HG02852 (cell line): Measurements from ENCODE around the gene S100A10.
A peak's percentile ranks its signal among the peaks of the same experiment; 100 is the strongest.

Experiments used
- ATAC-seq: cut with Tn5 transposase; IDR thresholded peaks from one replicate; pipeline ENCODE4 v1.9.1; 2021; ENCODE audit warnings: mild to moderate bottlenecking, moderate library complexity; ENCODE audit not compliant: unreplicated experiment

Gene S100A10

GRCh38 chr1:151988405-151988923 lies 5.2 kb downstream of the S100A10 start:
- ATAC-seq, result no peak

DNA sequence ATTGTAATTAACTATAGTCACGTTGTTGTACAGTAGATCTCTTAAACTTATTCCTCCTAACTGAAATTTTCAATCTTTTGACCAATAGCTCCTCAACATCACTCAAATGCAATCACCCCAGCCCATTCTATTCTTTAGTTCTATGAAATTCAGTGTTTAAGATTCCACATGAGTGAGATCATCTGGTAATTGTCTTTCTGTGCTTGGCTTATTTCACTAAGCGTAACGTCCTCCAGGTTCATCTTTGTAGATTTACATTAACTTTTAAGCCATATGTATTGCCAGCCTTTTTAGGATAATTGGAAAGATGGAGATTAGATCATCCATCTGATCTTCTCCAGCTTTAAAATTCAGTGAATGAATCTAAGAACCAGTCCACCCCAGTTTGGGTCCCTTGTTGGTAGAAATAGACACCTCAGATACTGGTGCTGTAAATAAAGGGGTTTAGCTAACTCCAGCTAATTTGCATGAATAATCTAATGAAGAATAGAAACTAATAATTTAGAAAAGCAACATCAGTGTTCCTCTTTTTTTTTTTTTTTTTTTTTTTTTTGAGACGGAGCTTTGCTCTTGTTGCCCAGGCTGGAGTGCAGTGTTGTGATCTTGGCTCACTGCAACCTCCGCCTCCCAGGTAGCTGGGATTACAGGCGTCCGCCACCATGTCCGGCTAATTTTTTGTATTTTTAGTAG lies 7.0 kb downstream of the S100A10 start:
- no peak for ATAC-seq

- ATAC-seq, result no peak
Measured at GRCh38 chr1:151985768-151986167, 7.9 kb downstream of the S100A10 start.

DNA sequence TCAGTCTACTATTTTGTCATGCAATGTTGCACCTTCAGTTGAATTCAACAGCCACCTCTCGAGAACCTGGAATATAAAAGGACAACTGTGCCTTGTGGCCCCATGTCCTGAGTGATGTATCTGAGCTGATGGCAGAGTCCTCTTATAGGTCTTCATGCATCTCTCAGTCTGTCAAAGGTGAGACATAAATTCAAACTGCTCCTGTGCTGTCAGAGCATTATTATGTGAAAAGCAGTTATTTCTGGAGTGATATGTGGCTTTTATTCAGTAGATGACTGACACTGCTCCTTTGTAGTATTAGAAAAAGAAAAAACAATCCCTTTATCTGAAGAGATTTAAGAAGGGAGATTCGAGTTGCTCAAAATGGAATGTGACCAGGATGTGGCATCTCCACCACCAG lies 8.4 kb downstream of the S100A10 start:
- no peak for ATAC-seq

DNA sequence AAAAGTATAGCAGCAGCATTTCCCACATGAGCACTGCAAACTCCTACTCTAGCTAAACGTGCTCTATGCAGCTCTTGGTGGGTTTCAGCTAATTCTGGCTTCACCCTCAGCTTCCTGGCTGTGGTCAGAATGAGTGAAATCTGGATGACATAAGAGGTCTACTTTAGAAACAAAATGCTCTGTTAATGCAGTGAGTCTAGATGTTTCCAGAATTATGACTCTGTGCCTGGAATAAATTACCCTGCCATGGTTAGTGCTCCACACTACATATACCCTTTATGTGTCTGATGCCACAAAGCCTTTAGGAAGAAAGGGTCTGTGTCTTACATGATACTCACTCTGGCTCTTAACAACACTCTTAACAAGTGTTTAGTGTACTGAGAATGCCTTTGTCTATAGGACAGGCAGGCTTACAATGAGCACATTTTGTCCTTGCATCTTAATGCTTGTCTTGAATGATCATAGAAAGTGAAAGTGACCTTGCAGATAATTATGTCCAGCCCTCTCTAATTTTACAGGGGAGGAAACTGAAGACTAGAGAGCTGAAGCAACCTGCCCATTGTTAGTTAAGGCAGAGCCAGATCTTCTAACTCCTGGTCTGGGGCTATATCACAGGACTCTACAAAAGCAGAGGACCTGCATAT lies 9.2 kb downstream of the S100A10 start:
- peak; percentile 77 for ATAC-seq

DNA sequence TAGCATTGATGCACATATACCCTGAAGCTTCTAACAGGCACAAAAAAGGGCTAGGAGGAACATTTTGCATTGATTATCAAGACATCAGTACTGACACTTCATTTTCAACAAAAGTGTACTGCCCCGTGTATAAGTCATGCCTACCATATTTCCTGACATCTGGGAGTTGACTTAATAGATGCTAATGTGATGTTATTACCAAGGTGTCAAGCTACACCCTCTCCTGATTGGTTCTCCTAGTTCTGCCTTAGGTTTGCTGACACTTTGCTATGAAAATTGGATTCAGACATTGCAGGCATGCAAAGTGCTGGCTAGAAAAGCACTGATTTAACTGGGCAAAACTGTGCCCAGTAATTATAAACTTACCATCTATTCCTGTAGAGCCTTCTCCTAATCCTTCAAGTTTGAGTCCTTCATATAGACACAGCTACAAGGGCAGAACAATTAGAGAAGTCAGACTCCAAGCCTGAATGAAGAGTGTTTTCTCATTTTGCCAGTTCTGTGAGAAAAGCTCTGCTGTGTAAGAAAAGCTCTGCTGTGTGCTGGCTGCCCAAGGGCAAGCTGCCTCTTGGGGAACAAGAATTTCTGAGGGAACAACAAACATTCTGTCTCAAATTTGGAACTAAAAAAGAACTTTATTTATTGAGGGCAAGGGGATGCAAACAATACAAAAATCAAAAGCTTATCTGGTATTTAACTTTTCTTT lies 11.2 kb downstream of the S100A10 start:
- no peak for ATAC-seq

DNA sequence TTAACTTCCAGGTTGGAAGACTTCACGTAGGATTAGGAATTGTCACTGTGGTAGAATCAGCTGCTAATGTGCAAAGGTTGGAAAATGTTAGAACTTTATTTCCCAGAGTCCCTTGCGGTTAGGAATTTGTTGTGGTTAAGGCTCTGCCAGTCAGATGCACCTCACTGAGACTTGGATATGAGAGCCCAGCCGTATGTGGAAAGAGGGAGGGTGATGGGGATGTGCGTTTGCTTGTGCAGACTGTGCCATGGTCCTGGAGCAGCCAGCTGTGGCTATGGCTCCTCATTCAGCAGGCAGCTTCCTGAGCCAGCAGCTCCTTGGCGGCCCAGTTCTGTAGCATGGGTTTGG lies 12.5 kb downstream of the S100A10 start:
- no peak for ATAC-seq

DNA sequence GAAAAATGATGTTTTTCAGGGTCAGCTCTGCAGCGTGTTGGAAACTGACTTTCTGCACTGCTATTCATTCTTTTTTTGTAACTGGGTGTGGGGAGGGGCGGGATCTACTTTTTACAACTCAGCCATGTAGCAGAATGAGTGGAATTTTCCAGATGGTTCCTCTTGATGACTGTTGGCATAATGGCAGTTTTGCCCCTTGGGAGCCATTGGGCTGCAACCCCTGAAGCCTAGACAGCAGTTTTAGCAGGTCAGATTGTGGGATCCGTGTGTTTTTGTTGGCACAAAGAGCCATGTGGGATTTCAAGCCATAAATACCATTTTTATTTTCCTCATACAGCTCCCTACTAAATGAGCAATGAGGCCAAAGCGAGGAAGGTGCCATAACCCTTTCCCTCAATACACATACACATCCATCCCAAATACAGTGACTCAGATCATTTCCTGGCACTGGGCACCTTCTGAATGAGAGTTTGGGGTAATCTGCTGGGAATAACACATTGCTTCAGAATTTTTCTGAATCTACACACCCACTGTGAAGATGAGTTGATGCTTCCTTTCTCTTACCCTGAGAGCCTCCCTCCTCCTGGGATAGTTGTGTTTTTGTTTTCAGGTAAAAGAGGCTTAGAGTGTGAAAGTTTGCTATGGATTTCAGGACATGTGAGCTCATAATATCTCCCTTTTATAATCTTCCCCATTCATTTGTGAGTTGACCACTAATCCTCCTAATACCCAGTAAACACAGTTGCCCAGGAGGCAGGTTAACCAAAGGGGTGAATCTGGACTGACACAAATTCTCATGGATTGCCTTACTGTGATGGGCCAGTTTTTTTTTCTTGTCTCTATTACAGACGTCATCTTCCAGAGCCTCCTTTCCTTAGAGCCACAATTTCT lies 13.1 kb downstream of the S100A10 start:
- no peak for ATAC-seq

GRCh38 chr1:151978922-151979321 lies 14.7 kb downstream of the S100A10 start:
- ATAC-seq, result no peak

DNA sequence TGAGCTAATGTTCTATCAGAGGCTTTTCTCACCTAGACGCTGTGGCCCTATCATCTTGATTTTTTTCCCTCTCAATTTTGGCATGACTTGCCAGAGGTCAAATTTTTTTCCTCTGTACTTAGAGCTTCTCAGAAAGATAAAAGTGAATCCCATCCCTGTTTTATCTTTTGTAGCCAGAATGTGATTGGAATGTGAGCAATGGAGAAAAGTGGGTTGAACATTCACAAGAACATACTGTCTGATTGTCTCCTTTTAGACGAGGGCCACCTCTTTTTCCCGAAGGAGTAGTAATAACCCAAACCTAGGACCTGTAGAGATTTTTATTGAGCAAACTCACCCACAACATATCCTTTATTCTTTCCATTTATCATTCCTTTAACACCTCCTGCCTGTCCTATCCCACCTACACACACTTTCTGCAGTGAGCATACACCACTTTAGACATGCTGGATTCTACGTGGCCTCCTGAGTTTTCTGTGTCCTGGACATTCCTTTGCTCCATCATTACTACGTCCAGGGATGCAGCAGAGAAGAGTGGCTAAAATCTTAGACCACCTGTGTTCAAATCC lies 15.9 kb downstream of the S100A10 start:
- ATAC-seq, result no peak

GRCh38 chr1:151976858-151977257 lies 16.8 kb downstream of the S100A10 start:
- ATAC-seq, result no peak

- no peak for ATAC-seq
Measured at GRCh38 chr1:151976015-151976343, 17.7 kb downstream of the S100A10 start.

DNA sequence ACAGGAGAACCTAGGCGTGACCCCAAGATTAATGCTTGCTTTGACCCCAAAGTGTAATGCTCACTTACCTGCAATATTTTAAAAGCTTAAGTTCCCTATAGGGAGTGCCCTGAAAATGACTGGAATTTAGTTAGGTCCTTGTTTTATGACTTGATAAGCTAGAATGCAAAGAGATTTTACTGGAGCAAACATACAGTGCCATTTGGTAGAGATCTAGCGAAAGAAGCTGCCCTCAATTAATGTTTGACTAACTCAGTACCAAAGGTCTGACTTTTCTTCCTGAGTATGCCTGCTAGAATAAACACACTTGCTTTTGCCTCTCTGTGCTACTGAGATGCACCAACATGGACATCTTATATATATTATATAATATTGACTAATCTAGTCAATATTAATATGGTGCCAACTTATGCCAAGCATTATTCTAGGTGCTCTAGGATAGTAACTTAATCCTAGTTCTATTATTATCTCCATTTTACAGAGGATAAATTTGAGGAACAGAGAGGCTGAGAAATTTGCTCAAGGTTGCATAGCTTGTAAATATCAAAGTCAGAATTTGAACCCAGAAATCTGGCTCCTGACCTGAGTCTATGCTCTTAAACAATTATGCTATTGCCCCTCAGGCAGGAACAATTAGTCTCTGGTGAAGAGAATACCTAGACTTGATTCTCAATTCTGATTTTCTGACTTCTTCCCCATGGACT lies 18.2 kb downstream of the S100A10 start:
- no peak for ATAC-seq

DNA sequence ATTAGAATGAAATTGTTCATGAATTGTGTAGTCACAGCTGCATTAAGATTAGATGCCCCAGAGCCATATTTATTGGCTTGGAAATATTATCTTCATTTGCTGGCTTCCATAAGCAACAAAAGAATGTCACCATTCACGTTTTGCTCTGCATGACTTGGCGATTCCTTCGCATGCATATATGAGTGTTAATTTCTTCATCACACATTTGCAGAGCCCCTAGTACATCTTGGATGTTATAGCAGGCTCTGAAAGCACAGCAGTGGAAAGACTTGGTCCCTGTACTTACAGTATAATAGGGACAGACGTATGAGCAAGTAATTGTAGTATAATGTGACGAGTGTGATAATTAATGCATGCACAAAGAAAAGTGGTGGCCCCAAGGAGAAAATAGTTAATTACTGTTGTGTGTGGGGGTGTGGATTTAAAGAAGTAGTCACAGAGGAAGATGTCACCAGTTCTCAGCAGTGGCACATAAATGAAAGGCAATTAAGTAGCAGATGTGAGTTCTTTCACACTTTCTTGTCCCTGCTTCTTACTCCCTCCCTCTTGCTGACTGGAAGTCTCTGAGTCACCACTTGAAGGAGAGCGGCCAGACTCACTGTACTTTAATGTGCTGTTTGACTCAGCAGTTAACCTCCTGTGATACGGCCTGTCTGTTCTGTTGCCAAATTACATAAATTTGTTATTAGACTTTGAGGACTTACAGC lies 21.0 kb downstream of the S100A10 start:
- no peak for ATAC-seq

GRCh38 chr1:151970626-151971025 lies 23.0 kb downstream of the S100A10 start:
- ATAC-seq, result no peak

GRCh38 chr1:151970128-151970527 lies 23.5 kb downstream of the S100A10 start:
- no peak for ATAC-seq

DNA sequence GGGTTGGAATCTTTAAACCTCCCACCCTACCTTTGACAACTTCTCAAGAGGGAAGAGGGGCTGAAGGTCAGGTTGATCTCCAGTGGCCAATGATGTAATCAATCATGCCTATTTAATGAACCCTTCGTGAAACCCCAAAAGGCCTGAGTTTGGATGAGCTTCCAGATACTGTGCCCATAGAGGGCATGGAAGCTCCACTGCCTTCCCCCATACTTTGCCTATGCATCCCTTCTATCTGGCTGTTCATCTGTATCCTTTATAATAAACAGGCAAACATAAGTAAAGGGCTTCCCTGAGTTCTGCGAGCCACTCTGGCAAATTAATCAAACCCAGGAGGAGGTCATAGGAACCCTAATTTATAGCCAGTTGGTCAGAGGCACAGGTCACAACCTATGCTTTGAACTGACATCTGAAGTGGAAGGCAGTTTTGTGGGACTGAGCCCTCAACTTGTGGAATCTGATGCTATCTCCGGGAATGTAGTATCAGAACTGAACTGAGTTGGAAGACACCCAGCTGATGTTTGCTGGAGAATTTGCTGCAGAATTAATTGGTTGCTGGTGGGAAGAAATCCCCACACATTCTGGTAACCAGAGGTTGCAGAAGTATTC lies 24.8 kb downstream of the S100A10 start:
- ATAC-seq, result no peak

- ATAC-seq, result no peak
Measured at GRCh38 chr1:151968058-151968457, 25.6 kb downstream of the S100A10 start.

DNA sequence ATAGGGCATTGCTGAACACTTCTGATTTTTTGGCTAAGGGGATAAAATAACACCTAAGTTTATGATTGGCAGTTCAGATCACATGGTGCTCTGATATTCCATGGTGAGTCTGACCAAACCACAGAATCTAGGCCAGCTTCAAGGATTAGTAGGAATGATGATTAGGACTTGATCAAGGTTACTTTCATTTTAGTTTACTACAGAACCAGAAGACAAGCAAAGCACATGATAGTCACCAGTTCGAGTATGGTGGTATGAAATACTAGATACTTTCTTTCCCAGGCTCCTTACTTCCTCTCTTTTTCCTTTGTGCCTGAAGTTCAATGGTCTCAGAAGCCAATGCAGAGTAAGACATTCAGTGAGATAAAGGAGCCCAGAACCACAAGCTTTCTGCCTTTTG lies 26.6 kb downstream of the S100A10 start:
- no peak for ATAC-seq
